IMR-90 (cell line): ENCODE results near the gene BNIP3. TPM values are rescaled to one million over a fixed set of nuclear protein-coding genes. Genes with fewer than 3 reads are reported as not detected.

Experiments
- ATAC-seq: fragments of 200-7000 bp; cut with Tn5 transposase; 2 replicates; pipeline ENCODE4 v1.9.1; 2020; ENCODE audit warnings: low read depth, mild to moderate bottlenecking, moderate library complexity
- BruUV-seq: library from RNA; stranded (reverse); fragments of 400-500 nt; replicated peaks from 2 replicates; lab custom pipeline; 2021; lab: Mats Ljungman, UMichigan
- CTCF ChIA-PET: fragments of 300-600 bp; formaldehyde crosslinking; extraction: SDS; loops from one replicate; lab custom pipeline; 2021; ENCODE audit warnings: antibody characterized with exemption; lab: Yijun Ruan, JAX
- POLR2A ChIA-PET: fragments of 300-600 bp; sonication (Branson Sonifier 250); formaldehyde crosslinking; loops from one replicate; lab custom pipeline; 2022; ENCODE audit warnings: antibody characterized with exemption; ENCODE audit not compliant: unreplicated experiment; lab: Charles Lee
- DNase-seq: peaks from one replicate; pipeline ENCODE4 v3.0.0; 2013
- H2AFZ ChIP-seq: replicated peaks from 2 replicates; pipeline ENCODE3; 2013; ENCODE audit warnings: low read length, mild to moderate bottlenecking; ENCODE audit not compliant: poor library complexity
- H2AK5ac ChIP-seq: 2 replicates; pipeline ENCODE4 v1.6.1; 2013; ENCODE audit warnings: low read depth, low read length, inconsistent platforms
- H2AK9ac ChIP-seq: replicated peaks from 2 replicates; pipeline ENCODE3; 2013; ENCODE audit warnings: mild to moderate bottlenecking, low read depth, low read length, moderate library complexity; ENCODE audit not compliant: poor library complexity
- H2BK120ac ChIP-seq: 2 replicates; pipeline ENCODE4 v1.6.1; 2013; ENCODE audit warnings: low read depth, low read length, inconsistent platforms
- H2BK15ac ChIP-seq: 3 replicates; pipeline ENCODE4 v1.6.1; 2013; ENCODE audit warnings: low read depth, low read length, inconsistent platforms
- H2BK20ac ChIP-seq: 2 replicates; pipeline ENCODE4 v1.6.1; 2013; ENCODE audit warnings: low read depth, mild to moderate bottlenecking, inconsistent platforms, low read length, moderate library complexity
- H2BK5ac ChIP-seq: 2 replicates; pipeline ENCODE4 v1.6.1; 2013; ENCODE audit warnings: mild to moderate bottlenecking, low read depth, low read length, inconsistent platforms; ENCODE audit not compliant: poor library complexity, severe bottlenecking
- H3K14ac ChIP-seq: replicated peaks from 2 replicates; pipeline ENCODE4 v1.6.1; 2013; ENCODE audit warnings: low read depth, low read length, inconsistent platforms
- H3K18ac ChIP-seq: 2 replicates; pipeline ENCODE4 v1.6.1; 2013; ENCODE audit warnings: low read depth, low read length, control low read depth
- H3K23ac ChIP-seq: 2 replicates; pipeline ENCODE4 v1.6.1; 2013; ENCODE audit warnings: low read depth, low read length, inconsistent platforms
- H3K27ac ChIP-seq: 2 replicates; pipeline ENCODE4 v1.5.1; 2013; ENCODE audit warnings: mild to moderate bottlenecking, control low read depth, low read length; ENCODE audit not compliant: insufficient read depth
- H3K27me3 ChIP-seq: 2 replicates; pipeline ENCODE4 v1.6.1; 2013; ENCODE audit warnings: low read length; ENCODE audit not compliant: control insufficient read depth, insufficient read depth
- H3K36me3 ChIP-seq: 2 replicates; pipeline ENCODE4 v1.6.1; 2013; ENCODE audit warnings: low read length, mixed read lengths; ENCODE audit not compliant: control insufficient read depth, insufficient read depth
- H3K4ac ChIP-seq: 2 replicates; pipeline ENCODE4 v1.6.1; 2013; ENCODE audit warnings: low read depth, low read length, inconsistent platforms
- H3K4me1 ChIP-seq: 2 replicates; pipeline ENCODE4 v1.6.1; 2013; ENCODE audit warnings: low read length, mixed read lengths; ENCODE audit not compliant: control insufficient read depth, insufficient read depth
- H3K4me2 ChIP-seq: 2 replicates; pipeline ENCODE4 v1.6.1; 2013; ENCODE audit warnings: low read depth, mild to moderate bottlenecking, control low read depth, low read length, moderate library complexity
- H3K4me3 ChIP-seq: 2 replicates; pipeline ENCODE4 v1.5.1; 2013; ENCODE audit warnings: low read depth, mild to moderate bottlenecking, control low read depth, low read length, moderate library complexity; ENCODE audit not compliant: insufficient read depth
- H3K56ac ChIP-seq: 2 replicates; pipeline ENCODE4 v1.6.1; 2013; ENCODE audit warnings: low read length, inconsistent platforms; ENCODE audit not compliant: insufficient read depth; ENCODE audit errors: extremely low read depth
- H3K79me1 ChIP-seq, 2 experiments: 2 replicates each; pipeline ENCODE4 v1.6.1; 2013; ENCODE audit warnings: low read length in 2 of 2, inconsistent platforms in 1 of 2, low read depth in 1 of 2
- H3K9ac ChIP-seq: 2 replicates; pipeline ENCODE4 v1.6.1; 2013; ENCODE audit warnings: low read depth, low read length, control low read depth
- H3K9me1 ChIP-seq: 2 replicates; pipeline ENCODE4 v1.6.1; 2013; ENCODE audit warnings: low read length, inconsistent platforms; ENCODE audit not compliant: insufficient read depth
- H3K9me3 ChIP-seq: 2 replicates; pipeline ENCODE4 v1.6.1; 2013; ENCODE audit warnings: low read length; ENCODE audit not compliant: control insufficient read depth, insufficient read depth
- H4K20me1 ChIP-seq: 2 replicates; pipeline ENCODE4 v1.6.1; 2013; ENCODE audit warnings: low read length, inconsistent platforms; ENCODE audit not compliant: insufficient read depth
- H4K5ac ChIP-seq: 2 replicates; pipeline ENCODE4 v1.6.1; 2013; ENCODE audit warnings: mild to moderate bottlenecking, low read depth, low read length, control low read depth
- H4K8ac ChIP-seq, 2 experiments: 2 replicates each; pipeline ENCODE4 v1.6.1; 2013; ENCODE audit warnings: low read depth in 2 of 2, low read length in 2 of 2, control low read depth in 1 of 2, inconsistent platforms in 1 of 2
- H4K91ac ChIP-seq: 2 replicates; pipeline ENCODE4 v1.6.1; 2013; ENCODE audit warnings: low read depth, low read length, inconsistent platforms; ENCODE audit not compliant: insufficient read depth
- BHLHE40 ChIP-seq: fragments of 150-350 bp; IDR thresholded peaks from 2 replicates; pipeline ENCODE4 v1.6.1; 2016; ENCODE audit warnings: mild to moderate bottlenecking, low read depth, low read length
- CEBPB ChIP-seq: IDR thresholded peaks from 2 replicates; pipeline ENCODE4 v1.6.1; 2012; ENCODE audit warnings: low read depth, low read length, improper control_type of control experiment
- CHD1 ChIP-seq: IDR thresholded peaks from 2 replicates; pipeline ENCODE4 v1.6.1; 2012; ENCODE audit warnings: low read depth, low read length, improper control_type of control experiment
- ELK1 ChIP-seq: fragments of 150-350 bp; IDR thresholded peaks from 2 replicates; pipeline ENCODE4 v1.6.1; 2016; ENCODE audit warnings: low read depth, mild to moderate bottlenecking, low read length, moderate library complexity, borderline replicate concordance
- FOS ChIP-seq: fragments of 150-350 bp; IDR thresholded peaks from 2 replicates; pipeline ENCODE4 v1.6.1; 2016; ENCODE audit warnings: low read depth, low read length
- MAFK ChIP-seq: IDR thresholded peaks from 2 replicates; pipeline ENCODE4 v1.6.1; 2012; ENCODE audit warnings: low read depth, low read length, improper control_type of control experiment
- MAZ ChIP-seq: IDR thresholded peaks from 2 replicates; pipeline ENCODE4 v1.6.1; 2012; ENCODE audit warnings: low read depth, mild to moderate bottlenecking, low read length, improper control_type of control experiment, moderate library complexity, borderline replicate concordance
- MXI1 ChIP-seq: IDR thresholded peaks from 2 replicates; pipeline ENCODE4 v1.6.1; 2012; ENCODE audit warnings: low read depth, mild to moderate bottlenecking, low read length, moderate library complexity, borderline replicate concordance
- NFE2L2 ChIP-seq: fragments of 150-350 bp; IDR thresholded peaks from 2 replicates; pipeline ENCODE4 v1.6.1; 2016; ENCODE audit warnings: low read depth, mild to moderate bottlenecking, low read length
- POLR2A ChIP-seq: IDR thresholded peaks from 2 replicates; pipeline ENCODE4 v1.6.1; 2012; ENCODE audit warnings: mild to moderate bottlenecking, low read depth, low read length
- RAD21 ChIP-seq: IDR thresholded peaks from 2 replicates; pipeline ENCODE4 v1.6.1; 2012; ENCODE audit warnings: low read length, improper control_type of control experiment
- RCOR1 ChIP-seq: IDR thresholded peaks from 2 replicates; pipeline ENCODE4 v1.6.1; 2012; ENCODE audit warnings: mild to moderate bottlenecking, low read length, improper control_type of control experiment; ENCODE audit not compliant: insufficient replicate concordance
- RFX5 ChIP-seq: IDR thresholded peaks from 2 replicates; pipeline ENCODE4 v1.8.0; 2012; ENCODE audit warnings: low read depth, mild to moderate bottlenecking, low read length, moderate library complexity
- SMC3 ChIP-seq: fragments of 150-350 bp; IDR thresholded peaks from 2 replicates; pipeline ENCODE4 v1.6.1; 2016; ENCODE audit warnings: low read depth, mild to moderate bottlenecking, antibody characterized with exemption, low read length, moderate library complexity
- USF2 ChIP-seq: fragments of 150-350 bp; IDR thresholded peaks from 2 replicates; pipeline ENCODE4 v1.6.1; 2017; ENCODE audit warnings: mild to moderate bottlenecking, antibody characterized with exemption, low read length, low read depth
- WGBS, 2 experiments: methylation state at CpG; one replicate each; pipeline versions ENCODE4 v1.1.5 to v1.1.7; 2013; ENCODE audit warnings: missing lambda C conversion rate in 2 of 2; ENCODE audit not compliant: insufficient read length in 1 of 2; ENCODE audit errors: extremely low coverage in 2 of 2; 5-methylcytosine and 5-hydroxymethylcytosine counted together
- dilution Hi-C: fragments of 300-500 bp; cut with HindIII; formaldehyde crosslinking; loops from one replicate; pipeline ENCODE4 v1.14.3; 2018; ENCODE audit warnings: low sequenced_read_pairs; ENCODE audit not compliant: unreplicated experiment
- in situ Hi-C: fragments of 300-500 bp; cut with MboI; formaldehyde crosslinking; loops from 3 replicates; pipeline ENCODE4 v1.14.3; 2019; ENCODE audit warnings: low sequenced_read_pairs, inconsistent platforms, mixed read lengths
- intact Hi-C: fragments of 100-400 bp; cut with micrococcal nuclease; formaldehyde crosslinking; loops from 2 replicates; pipeline ENCODE4 v1.10.0; 2022
- polyA plus RNA-seq, 3 experiments: library from polyadenylated mRNA; depleted of rRNA; stranded (reverse); fragments of >200 nt; gene quantifications; 2 replicates each; pipeline ENCODE4 v1.2.3, GENCODE V29; 2012; ENCODE audit warnings: low replicate concordance in 1 of 3
- total RNA-seq: library from RNA; depleted of rRNA; stranded (reverse); fragments of >200 nt; gene quantifications from 2 replicates; pipeline ENCODE4 v1.2.3, GENCODE V29; 2012
- TF ChIP-seq, protein P1 (sequence below): conservative IDR thresholded peaks from 2 replicates; pipeline ENCODE4 v1.5.1; 2012; ENCODE audit warnings: mild to moderate bottlenecking, low read depth, low read length, improper control_type of control experiment

Gene BNIP3
- total and polyA plus RNA-seq, 2 of the 4 experiments (the other 2 are of a cell fraction): 134 to 211 TPM

DNA sequence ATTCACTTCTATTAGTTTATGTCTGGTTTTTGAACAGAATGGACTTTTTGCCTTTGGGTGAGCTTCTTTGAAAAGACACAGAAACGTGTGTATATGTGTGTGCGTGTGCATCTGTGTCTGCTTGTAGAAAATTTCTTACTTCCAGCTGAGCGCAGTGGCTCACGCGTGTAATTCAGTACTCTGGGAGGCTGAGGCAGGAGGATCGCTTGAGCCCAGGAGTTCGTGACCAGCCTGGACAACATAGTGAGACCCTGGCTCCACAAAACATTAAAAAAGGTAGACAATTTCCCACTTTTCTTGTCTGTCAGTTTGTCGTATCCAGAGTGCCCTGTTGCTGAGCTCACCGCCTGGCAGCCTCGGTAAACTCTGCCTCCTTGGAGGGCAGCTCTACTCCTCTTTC, 55.5 kb downstream of the BNIP3 start:
- BruUV-seq: no TSS peak
- H3K27ac ChIP-seq: no peak overlapping the region
- no peak overlapping the region for H3K23ac ChIP-seq
- H2BK5ac ChIP-seq: no peak overlapping the region
- intact Hi-C loops (no loop called here), dilution Hi-C loops (no loop called here), in situ Hi-C loops (no loop called here)
- CTCF ChIA-PET: no interaction called here
- no peak overlapping the region for H2BK120ac ChIP-seq
- H3K4me3 ChIP-seq: no peak overlapping the region
- no peak overlapping the region for H3K56ac ChIP-seq
- no peaks in the 10 kb centered on the region for H3K27me3 ChIP-seq
- peaks cover 7% of the 10 kb centered on the region for H3K4me1 ChIP-seq
- no peak overlapping the region for H3K4me2 ChIP-seq
- no peak overlapping the region for H2BK15ac ChIP-seq
- peaks cover 50 to 72% of the 10 kb centered on the region in 2 experiments for H3K79me1 ChIP-seq
- H3K9me3 ChIP-seq: peaks cover 4% of the 10 kb centered on the region; the same call in 1 of the 2 replicates
- H3K9me1 ChIP-seq: peaks cover 24% of the 10 kb centered on the region
- no peak overlapping the region for H2BK20ac ChIP-seq
- H4K8ac ChIP-seq: no peak overlapping the region
- H3K18ac ChIP-seq: no peak overlapping the region
- H3K36me3 ChIP-seq: peaks cover 6% of the 10 kb centered on the region
- no peak overlapping the region for H2AFZ ChIP-seq
- no peak overlapping the region for H2AK9ac ChIP-seq
- no peak overlapping the region for H4K91ac ChIP-seq
- no peak overlapping the region for H3K14ac ChIP-seq
- TF ChIP-seq POLR2A (no peak), MAZ (no peak), MXI1 (no peak), BHLHE40 (no peak), FOS (no peak), RFX5 (no peak), CHD1 (no peak), SMC3 (no peak), MAFK (no peak), RCOR1 (no peak), USF2 (no peak), CEBPB (no peak), RAD21 (no peak), NFE2L2 (no peak), ELK1 (no peak)
- TF ChIP-seq, protein P1, sequence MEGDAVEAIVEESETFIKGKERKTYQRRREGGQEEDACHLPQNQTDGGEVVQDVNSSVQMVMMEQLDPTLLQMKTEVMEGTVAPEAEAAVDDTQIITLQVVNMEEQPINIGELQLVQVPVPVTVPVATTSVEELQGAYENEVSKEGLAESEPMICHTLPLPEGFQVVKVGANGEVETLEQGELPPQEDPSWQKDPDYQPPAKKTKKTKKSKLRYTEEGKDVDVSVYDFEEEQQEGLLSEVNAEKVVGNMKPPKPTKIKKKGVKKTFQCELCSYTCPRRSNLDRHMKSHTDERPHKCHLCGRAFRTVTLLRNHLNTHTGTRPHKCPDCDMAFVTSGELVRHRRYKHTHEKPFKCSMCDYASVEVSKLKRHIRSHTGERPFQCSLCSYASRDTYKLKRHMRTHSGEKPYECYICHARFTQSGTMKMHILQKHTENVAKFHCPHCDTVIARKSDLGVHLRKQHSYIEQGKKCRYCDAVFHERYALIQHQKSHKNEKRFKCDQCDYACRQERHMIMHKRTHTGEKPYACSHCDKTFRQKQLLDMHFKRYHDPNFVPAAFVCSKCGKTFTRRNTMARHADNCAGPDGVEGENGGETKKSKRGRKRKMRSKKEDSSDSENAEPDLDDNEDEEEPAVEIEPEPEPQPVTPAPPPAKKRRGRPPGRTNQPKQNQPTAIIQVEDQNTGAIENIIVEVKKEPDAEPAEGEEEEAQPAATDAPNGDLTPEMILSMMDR: no peak
- ATAC-seq: no peak
- peaks cover 71% of the 10 kb centered on the region for H4K20me1 ChIP-seq
- no peak for DNase-seq
- no peak overlapping the region for H4K5ac ChIP-seq
- WGBS, 2 experiments: 100% methylated on average over 1 of the region's 10 CpGs; no CpG with 5 or more reads in 1 of the 2 experiments
- no peak overlapping the region for H3K9ac ChIP-seq
- POLR2A ChIA-PET: no interaction called here
- no peak overlapping the region for H2AK5ac ChIP-seq
- H3K4ac ChIP-seq: no peak overlapping the region
